Sigmoid colon (tissue), 7 donors: Measurements from ENCODE around the gene SH3GL2. TPM values are rescaled to one million over a fixed set of nuclear protein-coding genes. Genes with fewer than 3 reads are reported as not detected.

Experiments used
- DNase-seq: peaks from one replicate; pipeline ENCODE4 v3.0.0-alpha.2; 2019
- H3K27ac ChIP-seq, 4 donors: fragments of 200-600 bp; sonication (generic); one replicate each; pipeline ENCODE4 v1.5.1; 2016 to 2019; ENCODE audit warnings: mild to moderate bottlenecking in 1 of 4
- H3K27me3 ChIP-seq, 3 donors: fragments of 200-600 bp; sonication (generic); one replicate each; pipeline ENCODE4 v1.5.1; 2019; ENCODE audit warnings: mild to moderate bottlenecking in 1 of 3
- H3K36me3 ChIP-seq, 4 donors: fragments of 200-600 bp; sonication (generic); one replicate each; pipeline ENCODE4 v1.5.1; 2016 to 2019
- H3K4me1 ChIP-seq, 4 donors: fragments of 200-600 bp; sonication (generic); one replicate each; pipeline ENCODE4 v1.5.1; 2017 to 2019
- H3K4me3 ChIP-seq, 4 donors: fragments of 200-600 bp; sonication (generic); one replicate each; pipeline ENCODE4 v1.5.1; 2017 to 2019; ENCODE audit warnings: mild to moderate bottlenecking in 2 of 4, moderate library complexity in 1 of 4
- H3K9me3 ChIP-seq, 4 donors: fragments of 200-600 bp in 3 of 4; sonication (generic) in 3 of 4; one replicate each; pipeline versions ENCODE4 v1.5.1 to v1.6.1; 2013 to 2019
- EP300 ChIP-seq, 4 donors: sonication (generic); formaldehyde crosslinking; IDR thresholded peaks; one replicate each; pipeline ENCODE4 v1.6.1; 2017; ENCODE audit warnings: antibody characterized with exemption in 4 of 4
- POLR2A ChIP-seq, 2 donors: fragments of 450-650 bp; IDR thresholded peaks; one replicate each; pipeline ENCODE4 v1.6.1; 2016; ENCODE audit warnings: antibody characterized with exemption in 2 of 2, mild to moderate bottlenecking in 2 of 2, moderate library complexity in 2 of 2
- POLR2AphosphoS5 ChIP-seq, 4 donors: sonication (generic); formaldehyde crosslinking; IDR thresholded peaks; one replicate each; pipeline ENCODE4 v1.6.1; 2017; ENCODE audit warnings: antibody characterized with exemption in 4 of 4
- WGBS, 2 donors: extraction: QIAGEN DNeasy Blood & Tissue Kit; methylation state at CpG; one replicate each; pipeline ENCODE4 v1.1.7; 2013; 5-methylcytosine and 5-hydroxymethylcytosine counted together
- intact Hi-C: fragments of 100-400 bp; cut with DNase I; formaldehyde crosslinking; loops from one replicate; pipeline ENCODE4 v1.15.1; 2023
- polyA plus RNA-seq, 3 donors: library from polyadenylated mRNA; stranded (reverse); fragments of 200-250 nt; gene quantifications; one replicate each; pipeline ENCODE4 v1.2.3, GENCODE V29; 2013
- total RNA-seq, 4 donors: library from RNA; depleted of rRNA; stranded (reverse); fragments of >200 nt; gene quantifications; one replicate each; pipeline ENCODE4 v1.1.0, GENCODE V29; 2016
- TF ChIP-seq, protein P1 (sequence below), 4 experiments: fragments of 450-650 bp in 3 of 4; fragments of 200-600 bp in 1 of 4; IDR thresholded peaks; one replicate each; pipeline ENCODE4 v1.5.1; 2016 to 2019; ENCODE audit warnings: antibody characterized with exemption in 4 of 4, mild to moderate bottlenecking in 3 of 4, moderate library complexity in 2 of 4
- donor health status: healthy with polysubstance abuse.
- donor health status: Bipolar disorder and iron deficiency.
- donor health status: healthy.

Gene SH3GL2
- total and polyA plus RNA-seq, 7 donors = 0.23 to 0.82 (median 0.68) TPM

DNA sequence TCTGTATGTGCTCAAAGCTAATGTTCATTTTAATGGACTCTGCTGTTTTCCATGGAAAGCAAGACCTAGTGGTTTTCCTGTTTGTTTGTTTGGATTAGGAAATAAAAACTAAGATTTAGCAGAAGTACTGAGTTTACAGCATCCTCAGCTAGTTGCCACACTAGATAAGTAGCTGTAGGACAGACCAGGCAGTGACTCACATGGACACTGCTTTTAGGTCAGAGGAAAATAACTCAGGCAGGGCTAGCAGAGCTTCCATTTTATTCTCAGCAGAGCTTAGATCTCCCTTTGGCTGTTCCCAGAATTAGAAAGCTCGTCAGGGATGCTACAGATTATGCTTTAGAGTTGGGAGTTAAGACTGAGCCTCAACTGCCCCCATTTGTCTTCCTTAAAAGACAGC is 204.4 kb downstream of the SH3GL2 start:
- TF ChIP-seq POLR2A (IDR thresholded peaks at IDR 0.05) = no peak
- TF ChIP-seq EP300 (IDR thresholded peaks at IDR 0.05) = no peak
- TF ChIP-seq, protein P1, sequence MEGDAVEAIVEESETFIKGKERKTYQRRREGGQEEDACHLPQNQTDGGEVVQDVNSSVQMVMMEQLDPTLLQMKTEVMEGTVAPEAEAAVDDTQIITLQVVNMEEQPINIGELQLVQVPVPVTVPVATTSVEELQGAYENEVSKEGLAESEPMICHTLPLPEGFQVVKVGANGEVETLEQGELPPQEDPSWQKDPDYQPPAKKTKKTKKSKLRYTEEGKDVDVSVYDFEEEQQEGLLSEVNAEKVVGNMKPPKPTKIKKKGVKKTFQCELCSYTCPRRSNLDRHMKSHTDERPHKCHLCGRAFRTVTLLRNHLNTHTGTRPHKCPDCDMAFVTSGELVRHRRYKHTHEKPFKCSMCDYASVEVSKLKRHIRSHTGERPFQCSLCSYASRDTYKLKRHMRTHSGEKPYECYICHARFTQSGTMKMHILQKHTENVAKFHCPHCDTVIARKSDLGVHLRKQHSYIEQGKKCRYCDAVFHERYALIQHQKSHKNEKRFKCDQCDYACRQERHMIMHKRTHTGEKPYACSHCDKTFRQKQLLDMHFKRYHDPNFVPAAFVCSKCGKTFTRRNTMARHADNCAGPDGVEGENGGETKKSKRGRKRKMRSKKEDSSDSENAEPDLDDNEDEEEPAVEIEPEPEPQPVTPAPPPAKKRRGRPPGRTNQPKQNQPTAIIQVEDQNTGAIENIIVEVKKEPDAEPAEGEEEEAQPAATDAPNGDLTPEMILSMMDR (IDR thresholded peaks at IDR 0.05) = no peak
- TF ChIP-seq POLR2AphosphoS5 (IDR thresholded peaks at IDR 0.05) = no peak
- intact Hi-C loops = no loop called here

DNA sequence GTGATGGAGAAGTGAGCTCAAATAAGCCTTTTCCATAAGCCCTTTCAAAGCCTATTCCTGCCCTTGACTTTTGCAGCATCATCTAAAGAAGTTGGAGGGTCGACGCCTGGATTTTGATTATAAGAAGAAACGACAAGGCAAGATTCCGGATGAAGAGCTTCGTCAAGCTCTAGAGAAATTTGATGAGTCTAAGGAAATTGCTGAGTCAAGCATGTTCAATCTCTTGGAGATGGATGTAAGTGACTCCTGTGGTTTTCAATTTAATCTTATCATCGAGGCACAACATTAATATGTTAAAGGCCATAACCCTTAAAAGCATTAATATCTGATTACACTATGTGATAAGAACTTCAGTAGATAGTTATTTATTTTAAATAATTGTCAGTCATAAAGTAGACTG is 210.4 kb downstream of the SH3GL2 start:
- no peak for DNase-seq
- Histone ChIP-seq H3K4me3 (no peak overlapping the region), H3K4me1 (no peaks in the 10 kb centered on the region), H3K27me3 (no peaks in the 10 kb centered on the region), H3K36me3 (no peaks in the 10 kb centered on the region), H3K27ac (no peak overlapping the region), H3K9me3 (no peaks in the 10 kb centered on the region)
- intact Hi-C loops = no loop called here
- TF ChIP-seq, protein P1 (IDR thresholded peaks at IDR 0.05) = no peak
- TF ChIP-seq EP300 (IDR thresholded peaks at IDR 0.05) (no peak), POLR2A (IDR thresholded peaks at IDR 0.05) (no peak)
- WGBS, 2 donors = 92 to 95% methylated on average over 6 of the region's 6 CpGs

More for the DNA sequence above, 204.4 kb downstream of the SH3GL2 start:
- Histone ChIP-seq H3K27me3 (no peaks in the 10 kb centered on the region), H3K36me3 (no peaks in the 10 kb centered on the region), H3K4me3 (no peak overlapping the region), H3K4me1 (no peaks in the 10 kb centered on the region), H3K9me3 (no peaks in the 10 kb centered on the region), H3K27ac (no peak overlapping the region)
- WGBS, 2 donors = 69 to 78% methylated on average over 1 of the region's 1 CpG
- DNase-seq = no peak

DNA sequence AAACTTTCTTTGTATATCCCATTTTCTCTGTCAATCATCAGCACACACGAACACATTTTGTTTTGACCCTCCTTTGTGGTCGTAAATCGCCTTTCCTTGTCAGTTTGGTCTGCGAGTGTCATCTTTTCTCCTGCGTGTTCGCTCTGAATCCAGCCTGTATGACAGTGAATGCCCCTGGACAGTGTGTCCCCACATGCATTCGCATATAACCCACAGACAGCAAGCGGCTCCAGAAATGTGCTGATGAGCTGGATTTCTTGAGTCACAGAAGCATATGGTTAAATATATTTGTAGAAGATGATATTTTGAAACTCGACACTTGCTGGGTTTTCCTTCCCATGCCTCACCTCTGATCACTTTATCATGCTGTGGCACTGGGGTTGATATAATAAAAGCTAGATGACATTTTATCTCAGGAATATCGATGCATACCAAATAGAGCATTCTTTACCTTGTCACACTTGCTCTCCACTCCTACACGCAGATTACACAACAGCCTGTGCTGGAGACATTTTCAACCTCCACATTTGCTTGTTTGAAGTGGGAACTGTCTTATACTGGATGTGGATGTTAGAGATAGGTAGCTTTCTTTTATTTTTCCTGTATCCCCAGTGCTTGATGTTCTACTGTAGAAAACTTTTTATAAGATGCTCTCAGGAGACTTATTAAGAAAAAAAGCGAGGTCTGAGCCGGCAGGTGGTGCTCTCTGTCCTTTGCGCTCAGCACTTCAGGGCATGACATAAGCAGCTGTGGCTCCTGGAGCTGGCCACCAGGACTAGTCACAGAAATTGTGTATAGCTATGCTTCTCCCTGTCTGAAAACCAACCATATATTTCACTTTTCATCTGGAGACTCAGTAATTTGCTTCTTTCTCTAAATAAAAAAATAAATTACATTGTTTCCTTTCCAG is 215.1 kb downstream of the SH3GL2 start:
- no peak overlapping the region for H3K27ac ChIP-seq
- H3K4me3 ChIP-seq = no peak overlapping the region
- no peak for DNase-seq
- TF ChIP-seq POLR2A (IDR thresholded peaks at IDR 0.05) = no peak
- TF ChIP-seq POLR2AphosphoS5 (IDR thresholded peaks at IDR 0.05) = no peak
- TF ChIP-seq, protein P1 (IDR thresholded peaks at IDR 0.05) = no peak
- no peak for TF ChIP-seq EP300 (IDR thresholded peaks at IDR 0.05)
- no peaks in the 10 kb centered on the region for H3K9me3 ChIP-seq
- intact Hi-C loops = no loop called here
- WGBS, 2 donors = 78 to 80% methylated on average over 14 of the region's 14 CpGs
- H3K4me1 ChIP-seq = no peaks in the 10 kb centered on the region
- H3K36me3 ChIP-seq = no peaks in the 10 kb centered on the region
- H3K27me3 ChIP-seq = no peaks in the 10 kb centered on the region

DNA sequence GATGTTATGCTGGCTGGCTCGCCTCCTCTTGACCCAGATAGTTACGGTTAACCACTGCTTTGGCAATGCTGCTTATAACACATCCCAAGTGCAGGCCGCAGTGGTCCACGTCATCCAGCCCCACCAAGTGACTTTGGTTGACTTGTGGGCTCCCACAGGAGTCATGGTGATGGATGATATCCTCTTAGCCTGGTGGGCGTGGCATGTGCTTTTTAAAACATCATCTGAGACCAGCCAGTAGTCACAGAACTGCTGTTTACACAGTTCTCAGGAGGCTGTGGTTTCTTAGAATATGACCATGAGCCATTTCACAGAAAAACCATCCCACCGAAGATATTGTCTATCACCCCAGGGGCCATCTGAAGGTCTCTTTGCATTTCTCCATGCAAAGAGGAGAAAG is 216.9 kb downstream of the SH3GL2 start:
- DNase-seq = no peak
- intact Hi-C loops = no loop called here
- Histone ChIP-seq H3K4me3 (no peak overlapping the region), H3K27ac (no peak overlapping the region), H3K36me3 (no peaks in the 10 kb centered on the region), H3K4me1 (no peaks in the 10 kb centered on the region), H3K9me3 (no peaks in the 10 kb centered on the region), H3K27me3 (no peaks in the 10 kb centered on the region)
- TF ChIP-seq POLR2A (IDR thresholded peaks at IDR 0.05) = no peak
- TF ChIP-seq POLR2AphosphoS5 (IDR thresholded peaks at IDR 0.05) = no peak
- TF ChIP-seq EP300 (IDR thresholded peaks at IDR 0.05) = no peak
- TF ChIP-seq, protein P1 (IDR thresholded peaks at IDR 0.05) = no peak
- 78 to 87% methylated on average over 6 of the region's 6 CpGs for WGBS, 2 donors
